CD1c-positive myeloid dendritic cell (primary cell): ENCODE data around the gene ST3GAL2.

Experiments
- DNase-seq: peaks from one replicate; pipeline ENCODE4 v3.0.0-alpha.2; 2016; ENCODE audit errors: extremely low spot score

ST3GAL2 gene

GRCh38 chr16:70437582-70438557 lies 1.0 kb downstream of the ST3GAL2 start:
- peak; percentile 65 for DNase-seq

DNA sequence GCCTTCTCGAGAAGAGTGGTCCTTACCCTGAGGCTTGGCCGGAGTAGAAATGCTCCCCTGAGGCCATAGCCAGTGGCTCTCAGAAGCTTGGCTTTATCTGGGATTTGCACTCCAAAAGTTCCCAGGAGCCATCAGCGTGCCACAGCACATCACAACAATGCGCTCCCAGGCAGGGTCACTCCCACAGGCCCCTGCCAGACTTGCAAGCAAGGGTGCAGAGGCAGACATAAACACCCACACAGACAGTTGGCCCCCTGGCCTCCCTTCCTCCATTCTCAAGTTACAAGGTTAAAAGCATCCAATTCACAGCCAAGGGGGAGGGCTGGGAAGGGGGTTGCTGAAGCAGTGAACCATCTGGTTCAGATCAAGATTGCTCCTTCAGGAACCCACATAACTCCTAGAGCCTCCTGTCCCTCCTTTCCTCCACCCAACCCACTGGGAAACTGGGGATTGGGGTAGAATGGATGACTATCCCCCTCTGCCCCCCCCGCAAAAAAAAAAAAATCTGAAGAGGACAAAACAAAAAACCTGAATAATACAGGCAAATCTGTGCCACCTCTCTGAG lies 1.8 kb downstream of the ST3GAL2 start:
- no peak for DNase-seq

DNA sequence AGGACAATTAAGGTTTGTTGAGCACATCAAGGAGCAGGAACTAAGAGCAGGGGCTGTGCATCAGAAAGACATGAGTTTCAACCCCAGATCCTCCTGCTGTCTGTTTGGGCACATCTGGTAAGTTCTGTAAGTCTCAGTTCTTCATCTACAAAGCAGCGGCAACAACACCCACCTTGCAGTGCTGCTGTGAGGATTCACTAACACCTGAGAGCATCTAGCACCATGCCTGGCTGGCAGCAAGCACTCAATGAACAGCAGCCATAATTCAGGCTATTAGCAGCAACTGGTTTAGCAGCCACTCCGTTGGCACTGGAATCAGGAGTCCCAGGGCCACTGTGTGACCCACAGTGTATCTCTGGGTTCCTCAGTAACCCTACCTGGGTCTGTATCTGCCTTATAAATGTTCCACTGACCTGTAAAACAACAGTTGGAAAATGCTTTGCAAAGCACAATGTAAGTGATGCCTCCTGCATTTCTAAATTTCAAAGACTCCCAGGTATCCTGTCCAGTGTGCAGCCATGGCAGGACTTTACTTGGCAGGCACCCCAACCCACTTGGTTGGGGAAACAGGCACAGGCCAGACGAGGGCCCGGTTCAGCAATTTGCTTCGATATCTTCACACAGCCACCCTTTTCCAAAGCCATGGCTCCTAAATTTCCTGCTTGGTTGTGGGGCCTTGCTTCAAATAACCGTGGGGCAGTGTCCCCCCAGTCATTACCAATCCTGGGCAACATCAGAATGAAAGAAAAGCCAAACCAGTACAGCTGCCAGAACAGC lies 4.2 kb downstream of the ST3GAL2 start:
- DNase-seq: no peak

DNA sequence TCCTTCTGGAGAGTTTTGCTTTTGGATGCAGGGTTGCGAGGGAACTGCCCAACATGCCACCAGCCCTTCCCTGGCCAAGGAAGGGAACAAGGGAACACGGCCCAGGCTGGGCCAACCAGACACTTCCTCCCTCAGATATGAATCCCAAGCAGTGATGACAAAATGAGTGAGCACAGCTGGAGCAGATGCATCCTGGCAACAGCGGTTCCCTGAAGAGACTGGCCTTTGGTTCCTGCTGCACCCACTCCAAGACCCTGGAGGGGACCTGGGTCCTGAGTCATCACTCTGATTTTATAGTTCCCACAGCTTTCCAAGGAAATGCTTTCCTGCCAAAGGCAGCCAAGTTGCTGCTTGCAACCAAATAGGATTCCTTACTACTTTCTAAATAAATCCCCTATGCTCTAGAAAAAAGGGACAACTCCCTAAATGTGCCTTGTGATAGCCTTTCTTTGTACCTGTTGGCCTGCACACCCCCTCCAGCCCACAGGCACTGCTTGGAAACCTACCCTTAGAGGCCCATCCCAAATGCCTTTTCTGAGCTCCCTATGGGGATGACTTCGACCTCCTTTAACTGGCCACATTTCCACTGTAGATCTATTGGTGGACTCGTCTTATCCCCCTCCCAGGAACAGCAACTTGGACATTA lies 5.3 kb downstream of the ST3GAL2 start:
- DNase-seq: peak; percentile 76

GRCh38 chr16:70432723-70433457 lies 6.0 kb downstream of the ST3GAL2 start:
- peak; percentile 88 for DNase-seq

- DNase-seq: peak; percentile 74
Observed at GRCh38 chr16:70432356-70432722, 6.6 kb downstream of the ST3GAL2 start.

- DNase-seq: peak; percentile 92
Observed at GRCh38 chr16:70430667-70431536, 8.0 kb downstream of the ST3GAL2 start.

- DNase-seq: no peak
Observed at GRCh38 chr16:70429888-70430666, 8.8 kb downstream of the ST3GAL2 start.

DNA sequence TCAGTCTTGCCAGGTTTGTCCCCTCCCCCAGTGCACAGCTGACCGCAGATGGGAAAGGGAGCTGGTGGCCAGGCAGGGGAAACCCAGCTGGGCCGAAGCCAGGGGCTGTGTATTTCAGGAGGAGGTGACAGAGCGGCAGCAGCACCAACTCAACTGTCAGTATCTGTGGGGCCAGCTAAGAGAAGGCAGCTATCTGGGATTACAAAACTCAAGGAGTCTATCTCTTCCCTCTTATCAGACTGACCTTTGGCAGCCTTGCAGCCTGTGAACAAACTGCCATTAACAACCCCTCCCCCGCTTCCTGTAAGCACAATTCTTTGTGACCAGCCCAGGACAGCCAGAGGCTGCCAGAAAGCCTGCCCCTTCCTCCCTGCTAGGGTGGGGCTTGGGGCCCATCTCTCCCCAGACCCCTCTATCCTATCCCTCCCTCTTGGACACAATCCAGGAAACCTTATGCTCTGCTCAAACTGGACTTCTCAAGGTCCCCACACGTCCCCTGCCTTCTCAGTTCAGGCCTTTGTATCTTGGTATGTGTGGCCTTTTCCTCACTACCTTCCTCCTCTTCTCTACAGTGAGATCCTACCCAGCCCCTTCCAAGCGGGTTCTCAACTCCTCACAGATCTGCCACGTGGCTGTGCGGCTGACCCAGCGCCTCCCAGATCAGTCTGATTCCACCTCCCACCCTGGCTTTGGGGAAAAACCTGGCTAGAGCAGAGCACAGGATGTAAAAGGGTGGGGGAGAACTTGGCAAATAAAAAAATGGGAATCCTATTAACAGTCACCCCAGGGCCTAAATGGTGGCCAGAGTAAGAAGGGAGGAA lies 10.5 kb downstream of the ST3GAL2 start:
- peak; percentile 79 for DNase-seq

- DNase-seq: no peak
Observed at GRCh38 chr16:70427786-70428177, 11.1 kb downstream of the ST3GAL2 start.

DNA sequence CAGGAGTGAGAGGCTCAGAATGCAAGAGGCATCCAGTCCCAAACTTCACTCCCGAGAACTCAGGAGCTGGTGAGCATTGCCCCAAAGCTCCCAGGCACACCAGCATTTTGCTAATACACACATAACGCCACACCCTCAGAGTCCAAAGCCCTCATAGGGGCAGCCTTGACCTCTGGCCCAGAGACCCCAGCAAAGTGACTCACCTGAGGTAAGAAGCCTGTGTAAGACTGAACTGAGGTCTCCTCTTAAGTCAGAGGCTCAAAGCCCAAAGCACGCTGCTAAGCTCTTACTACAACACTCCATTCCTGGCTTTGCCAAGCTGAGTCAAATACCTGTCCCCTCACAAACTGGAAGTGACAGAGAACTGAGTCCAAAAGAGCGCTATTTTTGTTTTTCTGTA lies 16.4 kb downstream of the ST3GAL2 start:
- no peak for DNase-seq

DNA sequence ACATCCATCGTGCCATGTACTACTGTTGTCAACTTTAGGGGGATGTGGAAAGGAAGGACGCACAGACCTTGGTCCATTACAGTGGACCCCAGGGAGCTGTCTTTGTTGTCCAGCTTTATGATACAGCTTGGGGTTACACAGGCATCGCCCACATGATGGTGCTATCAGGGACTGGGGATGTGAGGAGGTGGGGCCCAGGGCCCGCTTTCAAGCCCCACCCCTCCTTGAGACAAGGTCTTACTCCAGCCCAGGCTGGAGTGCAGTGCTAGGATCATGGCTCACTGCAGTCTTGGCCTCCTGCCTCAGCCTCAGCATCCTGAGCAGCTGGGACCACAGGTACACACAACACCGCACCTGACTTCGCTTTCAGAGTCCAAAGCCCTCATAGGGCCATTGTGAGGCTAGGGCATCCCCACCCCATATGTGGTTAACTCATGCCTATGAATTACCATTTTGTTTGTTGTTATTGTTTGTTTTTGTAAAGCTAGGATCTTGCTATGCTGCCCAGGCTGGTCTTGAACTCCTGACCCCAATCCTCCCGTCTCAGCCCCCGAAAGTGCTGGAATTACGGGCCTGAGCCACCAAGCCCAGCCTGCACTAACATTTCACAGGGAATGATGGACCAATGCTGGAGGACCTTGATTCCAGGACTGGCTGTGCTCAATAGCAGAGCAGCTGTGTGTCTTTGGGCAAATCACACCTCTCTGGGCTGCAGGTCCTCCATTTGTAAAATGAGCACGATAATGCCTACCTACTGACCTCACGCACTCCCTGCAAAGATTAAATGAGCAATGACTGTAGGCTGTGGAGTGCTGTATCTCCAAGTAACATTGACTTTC lies 17.2 kb downstream of the ST3GAL2 start:
- DNase-seq: no peak

DNA sequence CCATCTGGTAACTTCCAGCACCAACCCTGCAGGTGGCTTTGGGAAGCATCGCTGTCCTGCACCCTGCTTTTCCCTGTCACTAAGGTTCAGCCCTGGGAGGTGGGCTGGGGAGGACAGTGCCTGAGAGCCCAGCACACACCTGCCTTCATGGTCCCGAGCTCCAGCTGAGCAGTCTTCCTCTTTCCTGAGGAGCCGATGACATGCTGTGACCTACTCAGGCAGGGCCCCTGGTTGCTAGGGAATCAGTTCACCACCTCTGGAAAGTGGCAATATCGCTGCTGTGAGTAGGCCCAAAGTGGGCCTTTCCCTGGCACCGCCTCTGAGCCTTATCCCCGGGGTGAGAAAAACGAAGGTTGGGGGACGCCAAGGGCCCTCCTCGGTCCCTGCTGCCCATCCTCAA lies 17.9 kb downstream of the ST3GAL2 start:
- no peak for DNase-seq

GRCh38 chr16:70419384-70420327 lies 19.2 kb downstream of the ST3GAL2 start:
- DNase-seq: no peak

DNA sequence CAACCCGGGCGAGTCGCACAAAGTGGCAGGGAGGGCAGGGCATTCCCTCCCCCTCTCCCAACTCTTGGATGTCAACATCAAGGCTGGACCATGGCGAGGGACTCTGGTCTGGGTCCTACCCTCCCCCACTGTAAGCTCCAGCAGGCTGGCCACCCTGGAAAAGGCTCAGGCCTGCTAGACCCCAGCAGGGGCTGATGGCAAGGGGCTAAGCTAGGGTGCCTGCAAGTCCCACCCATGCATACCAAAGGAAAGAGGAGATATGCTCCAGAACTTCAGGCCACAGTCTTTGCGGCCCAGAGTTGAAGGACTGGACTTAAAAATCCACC lies 19.9 kb downstream of the ST3GAL2 start:
- DNase-seq: no peak

GRCh38 chr16:70418274-70418992 lies 20.5 kb downstream of the ST3GAL2 start:
- no peak for DNase-seq
